Superior temporal gyrus (tissue), 1 donor: Measurements from ENCODE around the gene THSD4.

Source experiments
- DNase-seq: peaks from one replicate; pipeline ENCODE4 v3.0.0-alpha.2; 2016; ENCODE audit errors: extremely low spot score

The THSD4 gene

GRCh38 chr15:71808311-71809020, 693.2 kb downstream of the THSD4 start:
- no peak for DNase-seq

- DNase-seq, result no peak
Observed at GRCh38 chr15:71809346-71809745, 694.1 kb downstream of the THSD4 start.

- no peak for DNase-seq
Observed at GRCh38 chr15:71810256-71811035, 695.2 kb downstream of the THSD4 start, which contains the start of gene NR2E3. Gene NR2E3 (plus strand): TSS chr15:71810554. CDS start chr15:71810744, 190 bp downstream.

- DNase-seq, result no peak
Observed at GRCh38 chr15:71811036-71811736, 695.9 kb downstream of the THSD4 start.

- no peak for DNase-seq
Observed at GRCh38 chr15:71811752-71812735, 696.8 kb downstream of the THSD4 start.

GRCh38 chr15:71812966-71813722, 697.9 kb downstream of the THSD4 start:
- DNase-seq, result no peak

GRCh38 chr15:71813723-71814470, 698.6 kb downstream of the THSD4 start:
- DNase-seq, result no peak

- DNase-seq, result no peak
Observed at GRCh38 chr15:71815301-71815700, 700.0 kb downstream of the THSD4 start.

GRCh38 chr15:71817351-71817750, 702.1 kb downstream of the THSD4 start:
- no peak for DNase-seq

- DNase-seq, result no peak
Observed at GRCh38 chr15:71820127-71820526, 704.9 kb downstream of the THSD4 start.

- DNase-seq, result no peak
Observed at GRCh38 chr15:71821547-71822129, 706.4 kb downstream of the THSD4 start.

GRCh38 chr15:71822890-71823630, 707.8 kb downstream of the THSD4 start:
- no peak for DNase-seq

GRCh38 chr15:71823801-71824200, 708.5 kb downstream of the THSD4 start:
- no peak for DNase-seq

- DNase-seq, result no peak
Observed at GRCh38 chr15:71825021-71825730, 709.9 kb downstream of the THSD4 start.

- no peak for DNase-seq
Observed at GRCh38 chr15:71826196-71826595, 710.9 kb downstream of the THSD4 start.

- no peak for DNase-seq
Observed at GRCh38 chr15:71830981-71831380, 715.7 kb downstream of the THSD4 start.
